Aorta (tissue), 5 donors: ENCODE results near the gene RNLS. TPM values are rescaled to one million over a fixed set of nuclear protein-coding genes. Genes with fewer than 3 reads are reported as not detected.

Experiments used
- ATAC-seq: fragments of 200-7000 bp; cut with Tn5 transposase; one replicate; pipeline ENCODE4 v1.9.1; 2022; ENCODE audit warnings: moderate library complexity; ENCODE audit not compliant: low FRiP score
- DNase-seq, 2 donors: peaks; one replicate each; pipeline ENCODE4 v3.0.0-alpha.2; 2020
- H3K27ac ChIP-seq, 2 donors: one replicate each; pipeline ENCODE4 v1.5.1; 2013; ENCODE audit warnings: low read length in 2 of 2, mild to moderate bottlenecking in 2 of 2, moderate library complexity in 2 of 2, control low read depth in 1 of 2, inconsistent platforms in 1 of 2, low read depth in 1 of 2
- H3K27me3 ChIP-seq, 2 donors: one replicate each; pipeline ENCODE4 v1.6.1; 2013; ENCODE audit warnings: control low read depth in 1 of 2, low read length in 1 of 2, mild to moderate bottlenecking in 1 of 2, moderate library complexity in 1 of 2; ENCODE audit not compliant: insufficient read depth in 2 of 2, control insufficient read depth in 1 of 2
- H3K36me3 ChIP-seq, 2 donors: one replicate each; pipeline ENCODE4 v1.6.1; 2013; ENCODE audit warnings: control low read depth in 1 of 2, low read length in 1 of 2, mild to moderate bottlenecking in 1 of 2; ENCODE audit not compliant: insufficient read depth in 2 of 2, control insufficient read depth in 1 of 2
- H3K4me1 ChIP-seq, 2 donors: one replicate each; pipeline ENCODE4 v1.6.1; 2013; ENCODE audit warnings: low read length in 2 of 2, control low read depth in 1 of 2, mild to moderate bottlenecking in 1 of 2, moderate library complexity in 1 of 2; ENCODE audit not compliant: insufficient read depth in 2 of 2, control insufficient read depth in 1 of 2
- H3K4me3 ChIP-seq, 2 donors: one replicate each; pipeline ENCODE4 v1.5.1; 2013; ENCODE audit warnings: low read length in 2 of 2, control low read depth in 1 of 2, mild to moderate bottlenecking in 1 of 2
- H3K9me3 ChIP-seq: one replicate; pipeline ENCODE4 v1.6.1; 2013; ENCODE audit warnings: mild to moderate bottlenecking, low read length; ENCODE audit not compliant: control insufficient read depth
- WGBS, 2 donors: extraction: QIAGEN DNeasy Blood & Tissue Kit; methylation state at CpG; one replicate each; pipeline ENCODE4 v1.1.7; 2013; 5-methylcytosine and 5-hydroxymethylcytosine counted together
- intact Hi-C, 2 donors: fragments of 100-400 bp; cut with DNase I; formaldehyde crosslinking; loops; one replicate each; pipeline versions ENCODE4 v1.14.2 to v1.15.0; 2022
- polyA plus RNA-seq, 2 donors: library from polyadenylated mRNA; stranded (reverse); fragments of 200-250 nt; gene quantifications; one replicate each; pipeline ENCODE4 v1.2.3, GENCODE V29; 2013
- total RNA-seq, 2 donors: library from RNA; stranded (reverse); fragmentation: NEBNext Ultra II Directional; extraction: Animal tissue kit (Norgen Biotek cat#: 25700); gene quantifications; one replicate each; pipeline ENCODE4 v1.2.1, GENCODE V29; 2021
- donor health status: healthy with polysubstance abuse.
- donor health status: Bipolar disorder and iron deficiency.
- donor health status: DM: no; HTN: no; CAD: no.
- donor health status: DM: no; HTN: no; CAD: no.
- donor health status: DM: yes; HTN: yes; CAD: no.

Gene RNLS
- total and polyA plus RNA-seq, 4 donors = 6.1 to 9.7 (median 9.5) TPM

DNA sequence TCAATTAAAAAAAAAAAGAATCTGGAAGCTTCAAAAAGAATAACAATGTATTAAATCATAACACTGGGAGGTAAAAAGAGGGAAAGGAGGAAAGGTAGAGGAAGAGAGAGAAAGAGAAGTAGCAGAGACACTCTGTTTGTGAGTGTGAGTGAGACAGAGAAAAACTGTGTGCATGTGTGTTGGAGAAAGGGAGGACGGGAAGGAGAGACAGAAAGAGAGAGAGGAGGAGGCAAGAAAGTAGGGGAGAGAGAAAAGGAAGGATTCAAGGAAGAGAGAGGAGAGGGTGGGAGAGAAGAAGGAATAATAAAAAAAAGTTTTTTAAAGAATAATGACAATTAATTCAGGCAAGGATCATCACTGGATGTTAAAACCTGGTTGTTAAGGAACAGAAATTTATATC, 77.9 kb downstream of the RNLS start:
- Histone ChIP-seq H3K4me3 (no peak overlapping the region), H3K4me1 (no peaks in the 10 kb centered on the region), H3K36me3 (no peaks in the 10 kb centered on the region), H3K27me3 (no peaks in the 10 kb centered on the region), H3K9me3 (no peaks in the 10 kb centered on the region), H3K27ac (no peak overlapping the region)
- WGBS, 2 donors = 65 to 87% methylated on average over 1 of the region's 1 CpG
- no peak for ATAC-seq
- intact Hi-C loops = no loop called here
- DNase-seq = no peak

DNA sequence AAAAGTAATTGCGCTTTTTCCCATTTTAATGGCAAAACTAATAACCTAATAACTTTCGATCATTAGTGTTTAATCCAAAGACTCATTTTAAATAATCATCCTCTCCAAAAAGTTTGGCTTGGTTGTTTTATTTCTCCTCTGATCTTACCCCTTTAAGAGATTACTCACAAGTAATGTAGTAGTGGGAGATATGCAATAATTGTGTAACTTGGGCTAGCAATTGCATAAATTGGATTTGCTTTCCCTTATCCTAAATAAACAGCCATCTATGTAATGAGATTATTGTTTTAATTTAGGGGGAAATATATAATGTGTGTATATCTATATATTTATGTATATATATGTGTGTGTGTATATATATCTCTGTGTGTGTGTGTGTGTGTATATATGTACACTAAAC, 82.5 kb downstream of the RNLS start:
- H3K36me3 ChIP-seq = no peaks in the 10 kb centered on the region
- H3K4me1 ChIP-seq = no peaks in the 10 kb centered on the region
- H3K9me3 ChIP-seq = no peaks in the 10 kb centered on the region
- H3K27ac ChIP-seq = no peak overlapping the region
- no peak for ATAC-seq
- 99% methylated on average over 2 of the region's 2 CpGs for WGBS, 2 donors
- no peaks in the 10 kb centered on the region for H3K27me3 ChIP-seq
- intact Hi-C loops = no loop called here
- no peak for DNase-seq
- no peak overlapping the region for H3K4me3 ChIP-seq

DNA sequence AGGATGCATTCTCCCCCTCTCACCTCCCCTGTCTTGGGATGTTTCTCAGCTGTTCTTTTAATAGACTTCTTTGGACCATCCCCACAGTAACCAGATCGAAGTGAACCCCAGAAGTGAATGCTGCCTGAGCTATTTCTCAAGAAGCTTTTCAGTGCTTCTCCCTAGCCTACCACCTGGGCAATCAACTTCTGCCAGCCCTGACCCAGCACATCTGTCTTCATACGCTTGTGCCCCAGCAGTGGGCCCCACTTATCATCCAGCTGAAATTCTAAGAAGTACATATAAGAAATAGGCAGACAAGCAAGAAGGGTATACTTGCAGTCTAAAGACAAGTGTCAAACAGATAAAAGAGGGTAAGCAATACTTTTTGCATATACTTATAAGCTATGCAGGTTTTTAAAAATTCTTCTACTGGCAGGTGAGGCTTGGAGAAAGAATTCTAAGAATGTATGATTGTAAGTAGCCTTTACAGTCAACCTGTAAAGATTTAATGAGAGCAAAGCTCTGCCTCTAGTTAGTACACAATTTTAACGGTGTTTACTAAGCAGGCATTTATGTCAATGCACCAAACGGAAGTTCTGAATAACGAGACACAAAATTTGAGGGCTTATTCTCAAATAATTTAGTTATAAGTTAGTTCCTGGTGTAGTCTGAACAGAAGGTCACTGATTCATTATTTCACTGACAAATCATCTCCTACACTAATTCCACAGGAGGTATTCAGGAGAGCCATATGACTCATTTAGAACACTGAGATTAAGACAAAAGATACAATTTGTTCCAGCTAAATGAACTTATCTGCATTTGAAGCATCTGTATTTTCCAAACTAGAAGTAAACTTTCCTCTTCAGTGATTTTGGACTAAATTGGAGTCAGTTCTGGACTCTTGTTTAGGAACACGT, 83.3 kb downstream of the RNLS start:
- ATAC-seq (no peak), DNase-seq (peak in 1 of 2 donors; percentile 26)
- Histone ChIP-seq H3K27me3 (no peaks in the 10 kb centered on the region), H3K4me3 (no peak overlapping the region), H3K36me3 (no peaks in the 10 kb centered on the region), H3K9me3 (no peaks in the 10 kb centered on the region), H3K27ac (no peak overlapping the region), H3K4me1 (no peaks in the 10 kb centered on the region)
- intact Hi-C loops = no loop called here
- WGBS, 2 donors = 91 to 93% methylated on average over 6 of the region's 6 CpGs

DNA sequence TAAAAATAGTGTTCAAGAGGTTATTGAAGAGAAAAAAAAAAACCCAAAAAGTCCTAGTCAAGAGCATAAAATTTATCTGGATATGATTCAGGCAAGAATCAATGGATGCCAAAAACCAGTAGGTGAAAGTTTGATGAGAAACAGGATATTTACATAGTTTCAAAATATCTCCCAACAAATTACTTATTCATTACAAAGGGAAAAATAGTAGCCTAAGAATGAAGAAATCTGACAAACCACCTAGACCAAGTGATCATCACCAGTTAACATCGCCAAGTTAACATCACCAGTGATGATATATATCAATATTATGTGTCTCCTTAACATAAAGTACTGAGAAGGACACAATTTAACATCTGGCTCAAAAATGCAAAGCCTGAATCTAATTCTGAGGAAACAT, 85.2 kb downstream of the RNLS start:
- WGBS, 2 donors = 89 to 99% methylated on average over 1 of the region's 1 CpG
- Histone ChIP-seq H3K27ac (no peak overlapping the region), H3K4me1 (no peaks in the 10 kb centered on the region), H3K4me3 (no peak overlapping the region), H3K27me3 (no peaks in the 10 kb centered on the region), H3K9me3 (no peaks in the 10 kb centered on the region), H3K36me3 (no peaks in the 10 kb centered on the region)
- DNase-seq (no peak), ATAC-seq (no peak)
- intact Hi-C loops = no loop called here

DNA sequence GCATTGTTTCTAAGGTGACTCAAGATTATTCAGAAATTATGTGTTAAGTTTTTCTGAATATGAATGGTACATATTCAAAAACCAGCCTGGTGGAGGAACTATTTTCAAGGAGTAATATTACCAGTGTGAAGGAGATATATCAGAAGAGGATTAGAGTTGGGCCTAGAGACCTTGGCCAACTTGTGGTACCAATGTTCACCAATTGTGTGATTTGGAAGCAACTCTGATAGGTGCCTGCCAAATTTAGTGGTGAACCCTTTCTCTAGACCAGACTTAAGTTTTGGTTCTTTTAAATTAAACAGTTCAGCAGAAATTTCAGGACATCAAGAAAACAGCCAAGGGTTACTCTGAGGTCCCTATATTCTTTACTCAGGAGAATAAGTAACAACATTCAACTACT, 88.6 kb downstream of the RNLS start:
- no peaks in the 10 kb centered on the region for H3K36me3 ChIP-seq
- intact Hi-C loops = no loop called here
- H3K27ac ChIP-seq = no peak overlapping the region
- no peaks in the 10 kb centered on the region for H3K9me3 ChIP-seq
- H3K4me1 ChIP-seq = no peaks in the 10 kb centered on the region
- no peak overlapping the region for H3K4me3 ChIP-seq
- no peak for DNase-seq
- ATAC-seq = no peak
- no peaks in the 10 kb centered on the region for H3K27me3 ChIP-seq

DNA sequence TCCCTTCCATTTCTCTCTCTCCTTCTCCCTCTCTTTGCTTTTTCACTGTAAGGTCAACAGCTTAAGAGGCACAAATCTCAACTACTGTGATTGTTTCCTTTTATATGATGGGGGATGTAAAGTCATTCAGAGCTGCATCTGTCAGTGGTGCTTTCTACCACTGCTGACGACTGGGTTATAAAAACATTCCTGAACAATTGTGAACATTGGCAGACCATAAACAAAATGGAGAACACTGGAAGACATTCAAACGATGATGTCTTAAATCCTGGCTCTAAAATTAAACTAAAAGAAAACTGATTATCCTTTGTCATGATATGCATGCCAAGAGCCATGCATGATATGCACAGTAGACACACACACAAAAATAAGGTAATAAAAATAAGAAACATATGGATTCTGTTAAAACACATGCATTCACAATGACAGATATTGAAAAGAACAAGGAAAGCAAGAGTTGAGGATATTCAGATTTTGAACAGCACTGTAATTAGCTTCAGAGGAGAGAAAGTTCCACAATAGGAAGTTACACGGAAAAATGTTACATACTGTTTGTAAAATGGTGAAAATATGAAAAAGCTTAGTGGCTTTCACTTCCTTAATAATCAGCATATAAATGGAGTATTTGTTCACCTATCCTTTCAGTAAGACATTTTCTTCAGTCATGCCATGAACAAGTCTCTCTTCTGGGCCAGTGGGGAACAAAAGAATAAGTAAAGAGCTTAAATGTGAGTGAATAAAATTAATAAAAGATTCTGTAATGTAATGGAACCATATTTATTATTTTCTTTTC, 89.2 kb downstream of the RNLS start:
- Histone ChIP-seq H3K36me3 (no peaks in the 10 kb centered on the region), H3K27ac (no peak overlapping the region), H3K9me3 (no peaks in the 10 kb centered on the region), H3K4me3 (no peak overlapping the region), H3K4me1 (peaks cover 0 to 2% of the 10 kb centered on the region in 2 donors), H3K27me3 (no peaks in the 10 kb centered on the region)
- intact Hi-C loops = no loop called here
- WGBS, 2 donors = 24 to 28% methylated on average over 3 of the region's 3 CpGs
- ATAC-seq (no peak), DNase-seq (no peak)

DNA sequence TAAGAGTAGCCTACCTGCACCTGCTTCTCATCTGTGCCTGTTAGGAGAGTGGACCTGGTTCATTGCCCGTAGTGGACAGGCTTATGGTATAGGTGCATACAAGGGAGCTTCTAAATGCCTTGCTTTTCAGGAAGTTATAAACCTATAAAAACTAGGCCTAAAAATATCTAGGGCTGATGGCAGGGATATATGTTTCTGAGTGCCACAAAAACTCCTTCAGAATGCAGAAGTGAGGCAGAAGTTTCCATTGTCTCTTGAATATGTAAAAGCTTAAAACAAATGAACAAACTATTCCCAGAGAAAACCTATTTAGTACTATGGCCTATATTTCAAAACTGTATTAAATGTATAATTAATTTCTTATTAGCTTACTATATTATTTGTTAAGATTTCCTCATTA, 91.8 kb downstream of the RNLS start:
- Histone ChIP-seq H3K27ac (no peak overlapping the region), H3K4me3 (no peak overlapping the region), H3K27me3 (no peaks in the 10 kb centered on the region), H3K9me3 (no peaks in the 10 kb centered on the region), H3K36me3 (no peaks in the 10 kb centered on the region), H3K4me1 (peaks cover 0 to 2% of the 10 kb centered on the region in 2 donors)
- intact Hi-C loops = no loop called here
- no peak for DNase-seq
- WGBS, 2 donors = 91% methylated on average over 1 of the region's 1 CpG
- no peak for ATAC-seq

DNA sequence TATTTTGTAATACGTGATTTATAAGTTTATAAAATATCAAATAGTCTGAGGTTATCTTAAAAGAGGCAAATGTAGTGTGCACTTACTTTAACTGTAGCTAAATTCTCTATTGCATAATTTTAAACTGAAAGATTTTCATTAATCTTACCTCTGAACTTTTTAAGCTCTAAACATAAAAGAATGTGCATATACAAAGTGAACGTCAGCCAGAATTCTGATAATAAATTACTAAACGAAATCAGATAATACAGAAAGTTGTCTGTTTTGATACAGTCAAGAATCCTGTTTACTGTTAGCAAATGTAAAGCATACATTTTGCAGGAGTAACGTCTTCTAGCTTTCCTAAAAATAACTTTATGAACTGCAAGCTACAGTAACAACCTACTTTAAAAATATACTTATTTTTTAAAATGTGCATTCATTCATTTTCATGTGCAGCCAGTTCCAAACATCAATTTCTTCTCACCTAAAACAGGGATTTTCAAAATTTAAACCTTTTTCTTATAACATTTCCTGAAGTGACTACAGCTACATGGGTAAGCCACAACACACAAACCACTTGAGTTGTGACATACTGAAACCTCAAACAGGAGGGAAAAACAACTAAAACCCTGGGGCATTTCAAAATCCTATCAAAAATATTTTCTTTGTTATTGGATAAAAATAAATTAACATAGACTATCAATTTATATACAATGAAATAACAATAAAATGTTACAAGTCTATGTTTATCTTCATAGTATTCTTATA, 92.7 kb downstream of the RNLS start:
- DNase-seq = no peak
- Histone ChIP-seq H3K27me3 (no peaks in the 10 kb centered on the region), H3K27ac (no peak overlapping the region), H3K4me1 (peaks cover 0 to 2% of the 10 kb centered on the region in 2 donors), H3K36me3 (no peaks in the 10 kb centered on the region), H3K4me3 (no peak overlapping the region), H3K9me3 (no peaks in the 10 kb centered on the region)
- no peak for ATAC-seq
- WGBS, 2 donors = 41 to 54% methylated on average over 4 of the region's 4 CpGs
- intact Hi-C loops = no loop called here
